Measurements from ENCODE around the gene KLHL33.

KLHL33 gene

DNA sequence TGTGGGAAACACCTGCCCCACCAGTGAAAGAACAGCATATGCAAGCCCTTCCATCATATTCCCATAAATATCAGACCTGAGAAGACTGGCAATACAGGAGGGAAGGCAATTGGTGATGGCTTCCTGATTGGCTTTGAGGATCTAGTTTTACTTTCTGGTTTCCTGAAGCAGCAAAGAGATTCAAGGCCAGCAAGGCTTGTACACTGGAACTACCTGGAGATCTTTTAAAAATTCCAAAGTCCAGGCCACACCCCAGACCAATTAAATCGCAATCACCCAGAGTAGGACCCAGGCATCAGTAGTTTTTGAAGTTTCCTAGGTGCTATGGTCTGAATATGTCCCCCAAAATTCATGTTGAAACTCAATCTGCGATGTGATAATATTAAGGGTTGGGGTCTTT, 19.7 kb downstream of the KLHL33 start:
- DNase-seq (ENCODE audit: low spot score), result no peak

DNA sequence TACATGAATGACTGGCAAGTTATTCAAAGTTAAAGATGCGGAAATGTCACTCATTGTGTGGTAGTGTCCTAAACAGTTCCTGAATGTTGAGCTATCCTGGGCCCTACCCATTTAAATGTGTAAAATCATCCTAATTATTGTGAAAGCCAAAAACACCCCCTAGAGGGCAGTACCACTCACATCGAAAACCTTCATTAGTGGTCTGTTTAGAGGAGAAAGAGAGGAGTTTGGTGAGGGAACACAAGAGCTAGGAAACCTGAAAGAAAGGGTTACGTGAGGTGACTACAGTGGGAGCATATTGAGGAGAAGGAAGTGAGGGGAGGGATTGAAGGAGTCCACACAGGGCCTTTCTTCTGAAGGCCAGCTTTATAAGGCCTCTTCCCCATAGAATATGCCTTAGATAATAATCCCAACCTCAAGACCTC, 20.2 kb downstream of the KLHL33 start:
- peak; percentile 60 for DNase-seq (ENCODE audit: low spot score)

DNA sequence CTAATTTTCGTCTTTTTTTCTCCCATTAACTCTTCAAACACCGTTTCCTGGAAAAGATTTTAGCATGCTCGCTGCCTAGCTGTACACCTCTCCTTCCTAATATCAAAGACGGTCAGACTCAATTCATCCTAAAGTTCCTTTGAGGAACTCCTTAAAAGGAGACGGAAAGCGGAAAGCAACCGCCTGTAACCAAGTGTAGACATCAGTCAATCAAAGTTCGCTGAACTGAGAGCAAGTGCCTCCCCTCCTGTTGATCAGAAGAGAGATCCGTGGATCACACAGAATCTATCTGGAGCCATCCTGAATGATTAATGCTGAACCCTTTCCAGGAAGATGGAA, 22.3 kb downstream of the KLHL33 start:
- no peak for DNase-seq (ENCODE audit: low spot score)

DNA sequence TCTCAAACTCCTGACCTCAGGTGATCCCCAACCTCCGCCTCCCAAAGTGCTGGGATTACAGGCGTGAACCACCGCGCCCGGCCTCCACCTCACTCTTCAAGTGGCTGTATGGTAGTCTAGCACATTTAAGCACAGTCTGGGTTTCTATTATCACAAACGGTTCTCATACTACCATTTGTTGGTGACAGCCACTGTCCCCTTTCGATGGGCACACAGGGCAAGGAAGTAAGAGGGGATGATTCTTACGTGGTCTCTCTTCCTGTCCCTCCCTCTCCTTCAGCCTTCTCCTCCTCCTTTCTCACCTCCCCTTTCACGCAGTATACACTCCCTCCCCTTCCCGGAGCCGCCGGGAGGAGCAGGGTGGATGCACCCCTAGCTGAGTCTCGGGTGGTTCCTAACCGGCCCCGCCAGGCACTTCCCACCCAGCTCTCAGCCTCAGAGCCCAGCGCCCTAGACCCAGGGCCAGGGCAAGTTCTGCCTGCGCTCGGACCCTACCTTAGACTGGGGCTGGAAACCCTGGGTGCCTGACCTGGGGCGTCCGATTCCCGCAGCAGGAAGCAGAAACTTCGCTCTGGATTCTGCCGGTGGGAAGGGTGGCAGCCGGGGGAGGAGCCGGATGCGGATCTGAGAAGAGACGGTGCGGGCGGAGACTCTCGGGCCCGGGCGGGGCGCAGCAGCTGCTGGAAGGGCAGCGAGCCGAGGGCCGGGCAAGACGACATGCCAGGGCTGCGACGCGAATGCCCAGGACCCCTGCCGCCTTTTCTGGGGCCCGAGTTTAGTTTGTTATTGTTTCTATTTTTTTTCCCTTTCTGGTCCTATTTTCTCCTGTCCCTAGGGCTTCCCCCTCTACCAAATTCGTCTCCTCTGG, 22.9 kb downstream of the KLHL33 start, which contains the start of gene TEP1:
TSS of gene TEP1 (minus strand) at position 626 of the 868 bp plus-strand sequence. CDS start 5,062 bp downstream, outside the sequence.
- peak; percentile 68 for DNase-seq (ENCODE audit: low spot score)

DNA sequence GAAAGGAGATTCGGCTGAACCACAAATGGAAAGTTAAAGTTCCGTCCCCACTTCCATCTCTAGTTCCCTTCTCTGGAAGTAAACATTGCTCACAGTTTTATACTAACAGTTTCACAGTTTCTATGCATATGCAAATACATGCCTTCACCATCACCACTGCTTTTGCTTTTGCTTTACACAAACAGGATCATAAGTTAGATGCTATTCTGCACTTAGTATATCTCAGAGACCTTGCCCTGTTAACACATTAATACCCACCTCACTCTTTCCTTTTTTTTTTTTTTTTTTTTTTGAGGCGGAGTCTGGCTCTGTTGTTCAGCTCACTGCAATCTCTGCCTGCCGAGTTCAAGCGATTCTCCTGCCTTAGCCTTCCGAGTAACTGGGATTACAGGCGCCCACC, 23.6 kb downstream of the KLHL33 start:
- DNase-seq (ENCODE audit: low spot score), result no peak

DNA sequence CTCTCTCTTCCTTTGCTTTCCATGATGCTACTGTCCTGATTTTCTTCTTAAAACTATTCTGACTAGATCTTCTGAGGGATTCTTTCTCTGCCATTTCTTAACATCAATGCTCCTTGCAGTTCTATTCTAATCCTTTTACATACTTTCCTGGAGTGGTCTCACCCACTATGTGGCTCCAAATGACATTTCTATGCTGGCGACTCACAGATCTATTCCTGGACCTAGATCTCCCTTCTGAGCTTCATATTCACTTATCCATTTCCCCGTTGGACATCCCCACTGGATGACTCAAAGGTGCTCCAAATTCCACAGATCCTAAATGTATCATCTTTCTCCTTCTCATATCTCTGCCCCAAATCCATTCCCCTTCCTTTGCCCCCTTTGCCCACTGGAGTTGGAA, 26.7 kb downstream of the KLHL33 start:
- DNase-seq (ENCODE audit: low spot score), result peak; percentile 38

DNA sequence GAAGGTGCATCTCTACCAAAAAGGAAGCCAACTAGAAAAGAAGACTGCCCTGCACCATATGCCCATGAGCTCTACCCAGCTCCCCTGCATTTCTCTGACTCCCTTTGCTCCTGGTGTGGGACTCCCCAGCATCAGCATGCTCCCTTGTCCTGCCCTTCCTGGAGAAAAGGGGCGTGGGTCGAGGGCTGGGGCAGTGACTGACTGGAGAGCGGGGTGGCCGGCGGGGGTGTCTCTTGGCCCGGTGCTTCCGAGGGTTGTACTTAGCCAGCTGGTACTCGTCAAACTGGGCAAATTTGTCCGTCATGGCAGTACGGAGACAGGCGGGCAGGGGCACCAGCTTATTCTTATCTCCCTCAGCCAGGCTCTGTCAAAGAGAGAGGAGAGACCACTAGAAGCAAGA, 32.4 kb downstream of the KLHL33 start:
- DNase-seq (ENCODE audit: low spot score), result no peak

DNA sequence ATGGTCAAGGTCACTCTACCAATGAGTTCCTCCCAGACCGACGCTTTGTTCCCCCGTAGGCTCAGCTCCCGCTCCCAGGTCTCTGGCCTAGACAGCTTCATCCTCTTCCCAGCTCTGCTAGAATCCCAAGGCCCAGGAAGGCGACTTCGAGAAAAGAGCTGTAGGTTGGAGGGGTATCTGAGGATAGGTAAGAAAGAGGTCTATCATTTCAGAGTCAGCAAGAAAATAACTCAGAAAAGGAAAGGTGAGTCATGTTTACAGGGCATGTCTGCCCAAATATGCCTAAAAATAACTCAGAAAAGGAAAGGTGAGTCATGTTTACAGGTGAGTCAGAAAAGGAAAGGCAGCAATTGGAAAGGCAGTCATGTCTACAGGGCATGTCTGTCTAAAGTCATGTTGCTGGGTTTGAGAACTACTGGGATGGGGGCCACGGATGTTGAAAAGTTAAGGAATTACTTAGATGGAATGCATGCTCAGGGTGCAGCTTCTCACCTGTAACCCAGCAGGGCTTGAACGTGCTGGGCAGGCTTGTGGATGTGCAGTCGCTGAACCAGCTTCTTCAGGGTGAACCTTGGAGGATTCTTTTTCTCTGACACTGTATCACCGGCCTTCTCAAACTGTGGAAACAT, 34.9 kb downstream of the KLHL33 start:
- DNase-seq (ENCODE audit: low spot score), result peak; percentile 93

DNA sequence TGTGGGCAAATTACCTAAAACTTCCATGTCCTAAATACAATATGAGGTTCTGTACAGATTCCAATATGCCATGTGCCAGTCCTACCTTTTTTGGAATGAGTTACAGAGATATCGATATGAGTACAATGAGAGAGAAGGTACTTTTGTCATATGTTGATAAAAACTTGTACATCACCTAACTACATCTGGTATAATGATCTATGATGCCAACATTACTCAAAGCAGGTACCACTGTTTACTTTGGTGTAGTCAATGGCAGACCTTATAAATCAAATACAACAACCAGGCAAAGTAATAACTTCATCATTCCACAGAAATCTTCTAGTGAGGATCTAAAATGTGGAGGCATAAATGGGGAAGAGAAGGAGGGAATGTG, 35.4 kb downstream of the KLHL33 start:
- no peak for DNase-seq (ENCODE audit: low spot score)

DNA sequence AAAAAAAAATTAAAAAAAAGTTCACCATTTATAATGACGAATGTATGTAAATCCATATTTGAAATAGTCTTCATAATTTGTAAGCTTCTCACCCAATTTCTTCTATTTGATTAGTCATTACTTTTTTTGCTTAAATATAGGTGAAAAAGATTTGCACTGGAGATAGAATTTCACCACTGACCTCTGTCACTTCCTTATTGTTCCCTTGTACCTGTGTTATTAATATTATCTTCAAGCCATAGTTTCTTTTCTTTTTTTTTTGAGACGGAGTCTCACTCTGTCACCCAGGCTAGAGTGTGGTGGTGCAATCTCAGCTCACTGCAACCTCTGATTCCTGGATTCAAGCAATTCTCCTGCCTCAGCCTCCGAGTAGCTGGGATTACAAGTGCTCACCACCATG, 38.5 kb downstream of the KLHL33 start:
- DNase-seq (ENCODE audit: low spot score), result no peak

DNA sequence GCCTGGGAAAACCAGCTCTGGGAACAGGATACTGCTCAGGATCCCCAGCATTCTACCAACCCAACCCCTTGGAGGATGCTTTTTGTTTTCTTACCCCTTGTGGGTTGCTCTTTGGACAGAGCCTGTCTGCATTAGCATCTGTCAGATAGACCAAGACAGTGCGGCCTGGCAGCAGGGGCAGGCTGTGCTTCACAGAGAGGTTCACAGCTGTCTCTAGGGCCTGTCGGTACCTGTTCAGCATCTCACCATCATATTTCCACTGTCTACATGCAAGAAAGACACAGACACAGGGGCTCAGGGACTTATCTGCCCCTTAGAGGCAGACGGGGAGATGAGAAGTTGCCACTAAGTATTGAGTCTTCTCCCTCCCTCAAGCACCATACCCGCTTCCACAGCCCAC, 44.5 kb downstream of the KLHL33 start:
- DNase-seq (ENCODE audit: low spot score), result no peak

DNA sequence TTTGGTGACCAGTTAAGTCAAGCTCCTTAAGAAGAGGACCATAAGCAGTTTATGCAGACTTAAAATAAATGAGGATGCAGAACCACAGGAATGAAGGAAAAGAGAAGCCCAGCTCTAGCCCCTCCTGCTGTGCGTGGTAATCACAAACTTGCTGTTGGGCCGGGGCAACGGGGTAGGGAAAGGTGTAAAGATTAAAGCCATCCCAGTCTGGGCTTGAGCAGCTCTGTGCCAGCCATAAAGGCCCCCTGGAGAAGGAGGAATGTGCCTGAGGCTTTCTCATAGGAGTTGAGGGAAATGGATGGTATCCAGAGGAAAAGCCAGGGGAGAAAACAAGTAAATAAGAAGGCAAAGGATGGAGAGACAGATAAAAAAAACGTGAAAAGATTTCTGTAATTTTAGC, 47.8 kb downstream of the KLHL33 start:
- no peak for DNase-seq (ENCODE audit: low spot score)

DNA sequence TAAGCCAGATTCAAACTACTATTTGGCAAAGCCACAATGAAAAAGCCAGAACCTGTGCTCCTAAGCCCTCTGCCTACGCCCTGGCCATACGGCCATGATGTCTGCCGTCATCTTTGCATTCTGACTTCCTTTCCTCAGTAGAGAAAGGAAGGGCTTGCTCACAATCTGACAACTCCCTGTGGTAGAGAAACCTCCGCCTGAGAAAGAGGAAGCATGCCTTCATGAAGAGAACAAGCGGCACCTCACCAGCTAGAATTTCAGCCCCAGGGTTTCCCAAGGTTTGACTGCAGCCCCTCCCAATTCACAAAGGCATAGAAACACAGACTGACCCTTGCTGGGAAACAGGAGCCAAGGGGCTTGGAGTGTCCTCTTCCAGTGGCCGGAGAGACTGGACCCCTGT, 48.4 kb downstream of the KLHL33 start:
- no peak for DNase-seq (ENCODE audit: low spot score)

DNA sequence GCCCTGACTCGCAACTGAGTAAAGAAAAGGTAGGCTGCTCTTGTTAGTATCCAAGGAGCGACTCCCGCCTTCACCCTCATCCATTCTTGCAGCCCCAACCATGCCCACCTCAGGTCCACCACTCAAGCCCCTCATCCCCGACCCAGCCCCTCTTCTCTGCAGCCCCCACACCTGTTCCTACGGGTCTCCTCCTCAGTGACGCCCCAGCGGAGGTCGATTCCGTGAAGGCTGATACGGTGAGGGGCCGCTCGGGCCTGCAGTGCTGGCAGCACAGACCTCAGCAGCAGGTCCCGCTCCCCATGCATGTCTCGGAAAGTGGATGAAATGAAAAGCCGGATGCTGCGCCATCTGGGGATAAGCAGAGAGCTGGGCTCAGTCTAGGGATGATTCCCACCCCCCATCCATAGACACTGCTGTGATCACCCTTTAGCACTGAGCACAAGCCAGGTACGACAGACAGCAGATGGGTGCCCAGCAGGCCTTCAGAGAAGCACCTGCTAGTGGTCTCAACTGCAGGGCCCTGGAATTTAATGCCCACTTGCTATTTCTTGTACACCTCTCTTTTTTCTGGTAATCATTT, 49.6 kb downstream of the KLHL33 start:
- no peak for DNase-seq (ENCODE audit: low spot score)

DNA sequence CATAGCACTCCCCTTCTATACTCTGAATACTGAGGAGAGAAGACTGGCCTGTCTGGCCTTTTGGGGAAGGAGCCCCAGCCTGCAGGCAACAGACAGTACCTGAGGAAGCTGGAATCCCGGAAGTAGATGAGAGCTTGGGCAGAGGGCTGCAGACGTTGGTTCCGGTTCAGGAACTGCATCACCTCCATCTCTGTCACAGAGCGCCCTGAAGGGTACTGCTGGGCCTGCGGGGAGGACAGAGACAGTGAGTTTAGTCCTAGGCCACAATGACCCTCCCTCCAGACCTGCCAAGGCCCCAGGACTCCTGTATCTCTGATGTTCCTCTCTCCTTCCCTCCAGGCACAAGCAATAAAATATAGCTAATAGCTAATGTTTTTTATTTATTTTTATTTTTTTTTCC, 51.1 kb downstream of the KLHL33 start:
- no peak for DNase-seq (ENCODE audit: low spot score)

DNA sequence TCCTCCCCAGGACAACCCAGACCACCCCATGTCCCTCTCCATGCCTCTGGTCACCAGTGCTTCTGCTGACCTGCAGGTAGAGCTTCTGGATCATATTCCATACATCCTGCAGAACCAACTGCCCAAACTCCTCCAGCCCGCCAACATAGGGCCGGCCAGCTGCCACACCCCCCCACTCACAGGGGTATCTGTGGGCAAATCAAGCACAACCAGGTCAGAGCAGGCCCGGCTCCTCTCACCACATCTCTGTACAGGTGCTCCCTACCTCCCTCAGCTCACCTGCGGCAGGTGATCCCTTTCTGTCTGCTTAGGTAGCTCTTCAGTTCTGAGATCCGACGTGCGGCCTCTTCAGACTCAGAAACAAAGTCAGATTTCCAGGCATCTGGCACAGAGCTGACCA, 51.6 kb downstream of the KLHL33 start:
- no peak for DNase-seq (ENCODE audit: low spot score)

DNA sequence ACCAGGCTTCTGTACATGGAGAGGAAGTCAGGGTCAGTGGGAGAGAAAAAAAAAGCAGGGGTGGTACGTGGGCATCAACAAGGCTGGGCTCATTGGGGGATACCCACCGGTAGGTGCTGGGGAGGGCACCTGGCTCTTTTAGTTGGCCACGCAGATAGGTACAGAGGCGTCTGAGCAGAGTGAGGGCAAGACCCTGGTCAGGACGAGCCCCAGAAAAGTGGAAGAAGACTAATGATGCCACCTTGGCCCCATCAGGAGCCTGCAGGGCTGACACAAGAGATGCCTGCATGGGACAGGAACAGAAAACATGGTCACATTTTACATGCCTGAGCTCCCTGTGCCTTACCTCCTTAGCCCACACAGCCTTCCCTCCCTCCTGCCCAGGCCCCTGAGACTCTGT, 52.3 kb downstream of the KLHL33 start:
- no peak for DNase-seq (ENCODE audit: low spot score)

DNA sequence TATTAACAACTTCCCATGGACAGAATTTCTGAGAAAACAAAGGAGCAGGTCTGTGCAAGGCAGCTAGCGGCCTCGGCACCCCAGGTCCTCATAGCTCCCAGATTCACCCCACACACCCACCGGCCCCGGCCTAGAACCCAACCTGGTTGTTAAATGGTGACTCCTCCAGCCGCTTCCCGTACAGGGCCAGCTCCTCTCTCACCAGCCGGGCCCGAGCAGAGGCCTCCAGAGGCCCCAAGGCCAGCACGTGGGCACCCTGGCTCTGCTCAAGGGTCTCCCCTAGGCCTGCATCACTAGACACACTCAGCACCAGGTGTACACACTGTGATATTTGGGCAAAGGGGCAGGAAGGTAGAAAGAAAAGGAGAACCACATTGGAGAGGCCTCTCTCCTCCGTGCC, 52.9 kb downstream of the KLHL33 start:
- DNase-seq (ENCODE audit: low spot score), result no peak

DNA sequence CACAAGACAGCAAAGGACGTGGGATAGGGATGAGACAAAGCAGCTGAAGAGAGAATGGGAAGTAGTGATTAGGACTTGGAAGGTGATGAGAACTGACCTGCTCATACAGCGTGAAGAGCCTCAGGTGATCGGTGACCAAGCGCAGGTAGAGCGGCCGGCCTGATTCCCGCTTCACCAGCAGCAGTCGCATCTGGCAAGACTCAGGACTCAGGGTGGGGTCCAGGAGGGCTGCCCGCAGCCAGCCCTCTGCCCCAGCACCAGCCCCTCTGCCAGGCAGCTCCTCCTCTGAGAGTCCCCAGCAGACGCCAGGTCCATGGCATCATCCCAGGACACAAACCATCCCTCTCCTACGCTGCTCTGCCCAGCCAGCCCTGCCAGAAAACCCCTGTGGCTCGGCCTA, 53.4 kb downstream of the KLHL33 start:
- no peak for DNase-seq (ENCODE audit: low spot score)

DNA sequence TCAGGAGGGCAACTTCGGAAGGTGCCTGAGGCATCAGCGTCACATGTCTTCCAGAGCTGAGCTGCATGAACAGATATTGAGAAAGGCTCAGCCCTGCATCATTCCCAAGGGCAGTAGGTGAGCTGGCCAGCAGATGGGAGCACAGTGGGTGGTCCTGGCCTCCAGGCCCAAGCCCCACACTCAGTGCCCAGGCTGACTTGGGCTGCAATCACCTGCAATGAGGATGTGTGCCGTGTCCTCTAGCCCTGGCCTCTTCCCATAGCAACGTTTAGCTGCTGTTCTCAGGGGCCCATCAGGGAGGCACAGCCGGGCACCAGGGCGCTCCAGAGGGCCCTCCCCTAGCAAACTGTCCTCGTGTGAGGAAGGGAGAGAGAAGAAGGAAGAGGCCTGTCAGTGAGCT, 54.6 kb downstream of the KLHL33 start:
- DNase-seq (ENCODE audit: low spot score), result no peak

DNA sequence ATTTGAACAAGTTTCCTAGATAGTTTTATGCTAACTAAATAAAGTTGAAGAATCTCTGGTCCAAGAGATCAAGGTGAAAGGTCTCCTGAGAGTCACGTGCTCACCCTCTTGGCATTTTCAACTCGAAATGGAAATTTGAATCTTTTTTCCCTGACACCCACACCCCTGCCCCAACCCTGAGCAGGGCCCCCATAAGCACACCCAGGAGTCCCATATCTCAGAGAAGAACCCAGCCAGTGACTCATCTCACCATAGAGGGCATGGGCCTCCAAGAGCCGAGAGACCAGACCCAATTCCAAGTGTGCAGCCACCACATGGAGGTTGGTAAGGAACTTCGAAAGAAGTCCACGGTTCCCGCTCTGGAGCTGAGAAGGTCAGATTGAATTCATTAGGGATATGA, 55.3 kb downstream of the KLHL33 start:
- DNase-seq (ENCODE audit: low spot score), result no peak

DNA sequence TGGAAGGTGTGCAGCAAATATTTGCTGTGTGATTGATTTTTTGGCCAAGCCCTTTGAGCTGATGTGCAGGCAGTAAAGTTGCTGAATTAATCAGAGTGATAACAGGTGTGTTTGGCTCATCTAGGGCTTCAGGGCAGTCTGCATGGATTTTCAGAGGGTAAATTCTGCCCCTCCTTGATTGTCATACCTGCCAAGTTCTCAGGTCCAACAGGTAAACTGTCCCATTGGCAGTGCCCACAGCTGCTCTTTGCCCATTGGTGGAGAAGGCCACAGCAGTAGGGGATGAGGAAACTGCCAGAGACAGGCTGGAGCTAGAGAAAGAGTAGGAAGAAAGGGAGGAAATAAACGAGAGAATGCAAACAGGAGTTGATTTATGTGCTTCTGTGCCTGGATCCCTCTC, 56.2 kb downstream of the KLHL33 start:
- DNase-seq (ENCODE audit: low spot score), result no peak

DNA sequence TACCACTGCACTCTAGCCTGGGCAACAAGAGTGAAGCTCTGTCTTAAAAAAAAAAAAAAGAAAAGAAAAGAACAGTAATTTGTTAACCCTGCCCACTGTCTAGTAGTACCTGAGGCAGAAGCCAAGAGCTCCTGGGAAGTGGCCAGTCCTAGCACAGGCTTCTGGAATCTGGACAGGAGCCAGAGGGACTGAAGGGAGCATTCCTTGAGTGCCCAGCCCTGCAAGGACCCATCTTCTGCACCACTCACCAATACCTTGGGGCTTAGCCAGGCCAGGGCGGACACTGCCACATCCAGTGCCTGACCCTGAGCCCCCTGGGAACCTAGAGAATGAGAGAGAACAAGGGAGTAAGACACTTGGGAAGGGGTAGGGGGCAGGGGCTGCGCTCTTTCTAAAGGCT, 58.8 kb downstream of the KLHL33 start:
- no peak for DNase-seq (ENCODE audit: low spot score)

Data from kidney capillary endothelial cell (primary cell).